Measurements from ENCODE around the gene SSC5D. TPM values are rescaled to one million over a fixed set of nuclear protein-coding genes. Genes with fewer than 3 reads are reported as not detected.

Gene SSC5D
- total RNA-seq, 2 experiments from 2014 or later: 0.42 to 1.3 TPM

GRCh38 chr19:55539090-55539984 is 51.1 kb downstream of the SSC5D start:
- Histone ChIP-seq H3K9me3 (ENCODE audit: control insufficient read depth in 1 of 2, insufficient read depth in 1 of 2, low read length in 2 of 2) (no peaks in the 10 kb centered on the region), H3K27ac (ENCODE audit: low read depth in 1 of 2, low read length in 2 of 2) (no peak overlapping the region), H3K27me3 (ENCODE audit: control insufficient read depth in 1 of 2, insufficient read depth in 2 of 2, low read length in 2 of 2) (no peaks in the 10 kb centered on the region), H3K4me1 (ENCODE audit: insufficient read depth, low read length) (no peaks in the 10 kb centered on the region), H3K4me3 (ENCODE audit: low read length) (no peak overlapping the region), H3K36me3 (ENCODE audit: insufficient read depth, low read length) (no peaks in the 10 kb centered on the region)
- H3K36me3 Mint-ChIP-seq (ENCODE audit: low read depth): no peaks in the 10 kb centered on the region
- ChIA-PET CTCF (no interaction called here), POLR2A (no interaction called here)
- ATAC-seq (ENCODE audit: poor library complexity) (no peak), DNase-seq (no peak)
- TF ChIP-seq CTCF (IDR thresholded peaks at IDR 0.05): no peak
- no peaks in the 10 kb centered on the region for H3K4me1 Mint-ChIP-seq (ENCODE audit: low read depth)
- H3K27ac Mint-ChIP-seq: no peak overlapping the region
- intact Hi-C loops (cut with DNase I, micrococcal nuclease): no loop called here
- H3K4me3 Mint-ChIP-seq: no peak overlapping the region
- no peaks in the 10 kb centered on the region for H3K9me3 Mint-ChIP-seq
- peaks cover 6% of the 10 kb centered on the region for H3K27me3 Mint-ChIP-seq

GRCh38 chr19:55540619-55541018 is 52.4 kb downstream of the SSC5D start:
- Mint-ChIP-seq H3K4me1 (ENCODE audit: low read depth) (no peaks in the 10 kb centered on the region), H3K27ac (no peak overlapping the region), H3K4me3 (no peak overlapping the region), H3K9me3 (no peaks in the 10 kb centered on the region), H3K27me3 (peaks cover 9% of the 10 kb centered on the region), H3K36me3 (ENCODE audit: low read depth) (no peaks in the 10 kb centered on the region)
- no peak overlapping the region for H3K27ac ChIP-seq (ENCODE audit: low read depth in 1 of 2, low read length in 2 of 2)
- ChIA-PET CTCF (no interaction called here), POLR2A (no interaction called here)
- H3K4me1 ChIP-seq (ENCODE audit: insufficient read depth, low read length): no peaks in the 10 kb centered on the region
- no peak overlapping the region for H3K4me3 ChIP-seq (ENCODE audit: low read length)
- peaks cover 0 to 4% of the 10 kb centered on the region in 2 experiments for H3K9me3 ChIP-seq (ENCODE audit: control insufficient read depth in 1 of 2, insufficient read depth in 1 of 2, low read length in 2 of 2)
- ATAC-seq (ENCODE audit: poor library complexity): no peak
- DNase-seq: no peak
- H3K27me3 ChIP-seq (ENCODE audit: control insufficient read depth in 1 of 2, insufficient read depth in 2 of 2, low read length in 2 of 2): peaks cover 2 to 6% of the 10 kb centered on the region in 2 experiments
- no peaks in the 10 kb centered on the region for H3K36me3 ChIP-seq (ENCODE audit: insufficient read depth, low read length)
- no peak for TF ChIP-seq CTCF (IDR thresholded peaks at IDR 0.05)
- intact Hi-C loops (cut with DNase I, micrococcal nuclease): no loop called here

- Mint-ChIP-seq H3K27ac (no peak overlapping the region), H3K4me3 (no peak overlapping the region), H3K27me3 (peaks cover 13% of the 10 kb centered on the region), H3K9me3 (no peaks in the 10 kb centered on the region), H3K4me1 (ENCODE audit: low read depth) (no peaks in the 10 kb centered on the region), H3K36me3 (ENCODE audit: low read depth) (no peaks in the 10 kb centered on the region)
- no peak for DNase-seq
- Histone ChIP-seq H3K4me3 (ENCODE audit: low read length) (no peak overlapping the region), H3K9me3 (ENCODE audit: control insufficient read depth in 1 of 2, insufficient read depth in 1 of 2, low read length in 2 of 2) (peaks cover 0 to 4% of the 10 kb centered on the region in 2 experiments), H3K27me3 (ENCODE audit: control insufficient read depth in 1 of 2, insufficient read depth in 2 of 2, low read length in 2 of 2) (peaks cover 2 to 10% of the 10 kb centered on the region in 2 experiments), H3K4me1 (ENCODE audit: insufficient read depth, low read length) (no peaks in the 10 kb centered on the region), H3K36me3 (ENCODE audit: insufficient read depth, low read length) (no peaks in the 10 kb centered on the region), H3K27ac (ENCODE audit: low read depth in 1 of 2, low read length in 2 of 2) (no peak overlapping the region)
- no peak for TF ChIP-seq CTCF (IDR thresholded peaks at IDR 0.05)
- ChIA-PET CTCF (no interaction called here), POLR2A (no interaction called here)
- no peak for ATAC-seq (ENCODE audit: poor library complexity)
- intact Hi-C loops (cut with DNase I, micrococcal nuclease): no loop called here
These were observed 52.9 kb downstream of the SSC5D start for GRCh38 chr19:55541091-55541490.

Data from CD4-positive, alpha-beta T cell (primary cell).